ENCODE data around the gene ANXA8L1.
"Not testable (repeated sequence)": the region's sequence is repeated elsewhere in the genome, so short reads cannot be mapped to it uniquely, and the experiment has no call there.

DNA sequence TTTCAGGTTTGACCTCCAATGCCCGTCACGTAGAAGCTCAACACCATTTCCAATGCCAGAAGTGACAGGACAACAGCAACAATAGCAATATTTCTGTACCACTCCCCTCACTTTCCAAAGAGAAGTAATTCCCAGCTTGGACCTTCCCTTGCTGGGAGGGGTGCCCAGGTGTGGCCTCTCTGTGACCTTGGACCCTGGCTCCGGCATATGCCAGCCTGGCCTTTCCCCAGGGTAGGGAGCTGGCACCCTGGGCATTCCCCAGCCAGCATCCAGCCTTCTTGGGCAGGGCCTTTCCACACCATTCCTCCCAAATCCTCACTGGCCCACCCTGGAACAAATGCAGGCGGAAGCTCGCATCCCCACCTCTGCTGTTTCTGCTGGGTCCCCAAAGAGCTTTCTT lies 37.1 kb downstream of the ANXA8L1 start:
- TF ChIP-seq TSC22D4 (tag; IDR thresholded peaks at IDR 0.05); KDM5B (IDR thresholded peaks at IDR 0.05; ENCODE audit: insufficient replicate concordance, low read depth, low read length); JUNB (CRISPR knock-in tag; conservative IDR thresholded peaks at IDR 0.05); TAF15 (IDR thresholded peaks at IDR 0.05; ENCODE audit: low read depth, low read length); NR2F6 (CRISPR knock-in tag; IDR thresholded peaks at IDR 0.05); ARHGAP35 (IDR thresholded peaks at IDR 0.05; ENCODE audit: partially characterized antibody); MTA3 (IDR thresholded peaks at IDR 0.05; ENCODE audit: borderline replicate concordance): not testable (repeated sequence)
- TF ChIP-seq, protein P1, sequence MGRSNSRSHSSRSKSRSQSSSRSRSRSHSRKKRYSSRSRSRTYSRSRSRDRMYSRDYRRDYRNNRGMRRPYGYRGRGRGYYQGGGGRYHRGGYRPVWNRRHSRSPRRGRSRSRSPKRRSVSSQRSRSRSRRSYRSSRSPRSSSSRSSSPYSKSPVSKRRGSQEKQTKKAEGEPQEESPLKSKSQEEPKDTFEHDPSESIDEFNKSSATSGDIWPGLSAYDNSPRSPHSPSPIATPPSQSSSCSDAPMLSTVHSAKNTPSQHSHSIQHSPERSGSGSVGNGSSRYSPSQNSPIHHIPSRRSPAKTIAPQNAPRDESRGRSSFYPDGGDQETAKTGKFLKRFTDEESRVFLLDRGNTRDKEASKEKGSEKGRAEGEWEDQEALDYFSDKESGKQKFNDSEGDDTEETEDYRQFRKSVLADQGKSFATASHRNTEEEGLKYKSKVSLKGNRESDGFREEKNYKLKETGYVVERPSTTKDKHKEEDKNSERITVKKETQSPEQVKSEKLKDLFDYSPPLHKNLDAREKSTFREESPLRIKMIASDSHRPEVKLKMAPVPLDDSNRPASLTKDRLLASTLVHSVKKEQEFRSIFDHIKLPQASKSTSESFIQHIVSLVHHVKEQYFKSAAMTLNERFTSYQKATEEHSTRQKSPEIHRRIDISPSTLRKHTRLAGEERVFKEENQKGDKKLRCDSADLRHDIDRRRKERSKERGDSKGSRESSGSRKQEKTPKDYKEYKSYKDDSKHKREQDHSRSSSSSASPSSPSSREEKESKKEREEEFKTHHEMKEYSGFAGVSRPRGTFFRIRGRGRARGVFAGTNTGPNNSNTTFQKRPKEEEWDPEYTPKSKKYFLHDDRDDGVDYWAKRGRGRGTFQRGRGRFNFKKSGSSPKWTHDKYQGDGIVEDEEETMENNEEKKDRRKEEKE (IDR thresholded peaks at IDR 0.05; ENCODE audit: borderline replicate concordance in 1 of 2, control insufficient read depth in 1 of 2, low read depth in 2 of 2, low read length in 1 of 2), result not testable (repeated sequence)
- TF ChIP-seq, protein P2, sequence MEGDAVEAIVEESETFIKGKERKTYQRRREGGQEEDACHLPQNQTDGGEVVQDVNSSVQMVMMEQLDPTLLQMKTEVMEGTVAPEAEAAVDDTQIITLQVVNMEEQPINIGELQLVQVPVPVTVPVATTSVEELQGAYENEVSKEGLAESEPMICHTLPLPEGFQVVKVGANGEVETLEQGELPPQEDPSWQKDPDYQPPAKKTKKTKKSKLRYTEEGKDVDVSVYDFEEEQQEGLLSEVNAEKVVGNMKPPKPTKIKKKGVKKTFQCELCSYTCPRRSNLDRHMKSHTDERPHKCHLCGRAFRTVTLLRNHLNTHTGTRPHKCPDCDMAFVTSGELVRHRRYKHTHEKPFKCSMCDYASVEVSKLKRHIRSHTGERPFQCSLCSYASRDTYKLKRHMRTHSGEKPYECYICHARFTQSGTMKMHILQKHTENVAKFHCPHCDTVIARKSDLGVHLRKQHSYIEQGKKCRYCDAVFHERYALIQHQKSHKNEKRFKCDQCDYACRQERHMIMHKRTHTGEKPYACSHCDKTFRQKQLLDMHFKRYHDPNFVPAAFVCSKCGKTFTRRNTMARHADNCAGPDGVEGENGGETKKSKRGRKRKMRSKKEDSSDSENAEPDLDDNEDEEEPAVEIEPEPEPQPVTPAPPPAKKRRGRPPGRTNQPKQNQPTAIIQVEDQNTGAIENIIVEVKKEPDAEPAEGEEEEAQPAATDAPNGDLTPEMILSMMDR (IDR thresholded peaks at IDR 0.05 in 2 of 3, conservative IDR thresholded peaks at IDR 0.05 in 1 of 3; ENCODE audit: insufficient read depth in 2 of 3, low read depth in 1 of 3, low read length in 3 of 3), result not testable (repeated sequence)
- TF ChIP-seq, protein P3, sequence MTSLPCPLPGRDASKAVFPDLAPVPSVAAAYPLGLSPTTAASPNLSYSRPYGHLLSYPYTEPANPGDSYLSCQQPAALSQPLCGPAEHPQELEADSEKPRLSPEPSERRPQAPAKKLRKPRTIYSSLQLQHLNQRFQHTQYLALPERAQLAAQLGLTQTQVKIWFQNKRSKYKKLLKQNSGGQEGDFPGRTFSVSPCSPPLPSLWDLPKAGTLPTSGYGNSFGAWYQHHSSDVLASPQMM (CRISPR knock-in tag; IDR thresholded peaks at IDR 0.05), result not testable (repeated sequence)

Data from K562 (cell line).